ENCODE data around the gene STK38.

DNA sequence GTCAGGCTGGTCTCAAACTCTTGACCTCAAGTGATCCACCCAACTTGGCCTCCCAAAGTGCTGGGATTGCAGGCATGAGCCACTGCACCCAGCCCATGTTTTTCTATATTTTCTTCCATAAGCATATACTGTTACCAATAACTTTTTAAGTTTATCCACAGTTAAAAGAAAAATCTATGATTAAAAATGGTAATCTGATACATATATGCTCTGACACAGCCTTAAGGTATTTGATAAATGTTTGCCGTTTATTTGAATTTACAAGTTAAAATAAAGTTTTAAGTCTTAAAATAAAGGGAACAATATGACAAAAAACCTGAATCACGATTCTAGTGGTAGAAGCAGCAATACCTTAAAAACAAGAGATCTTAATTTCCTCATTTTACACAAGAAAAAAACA, 5.2 kb downstream of the STK38 start:
- TF ChIP-seq CEBPB (IDR thresholded peaks at IDR 0.05) (no peak), POLR2A (IDR thresholded peaks at IDR 0.05; ENCODE audit: low read length) (no peak), EP300 (IDR thresholded peaks at IDR 0.05) (no peak), FOSL2 (IDR thresholded peaks at IDR 0.05) (no peak), FOSL2 (CRISPR knock-in tag; IDR thresholded peaks at IDR 0.05) (no peak), EHMT2 (IDR thresholded peaks at IDR 0.05; ENCODE audit: low read depth) (no peak), CBX8 (IDR thresholded peaks at IDR 0.05) (no peak)
- TF ChIP-seq, protein P1, sequence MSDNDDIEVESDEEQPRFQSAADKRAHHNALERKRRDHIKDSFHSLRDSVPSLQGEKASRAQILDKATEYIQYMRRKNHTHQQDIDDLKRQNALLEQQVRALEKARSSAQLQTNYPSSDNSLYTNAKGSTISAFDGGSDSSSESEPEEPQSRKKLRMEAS (IDR thresholded peaks at IDR 0.05) = no peak
- TF ChIP-seq, protein P2, sequence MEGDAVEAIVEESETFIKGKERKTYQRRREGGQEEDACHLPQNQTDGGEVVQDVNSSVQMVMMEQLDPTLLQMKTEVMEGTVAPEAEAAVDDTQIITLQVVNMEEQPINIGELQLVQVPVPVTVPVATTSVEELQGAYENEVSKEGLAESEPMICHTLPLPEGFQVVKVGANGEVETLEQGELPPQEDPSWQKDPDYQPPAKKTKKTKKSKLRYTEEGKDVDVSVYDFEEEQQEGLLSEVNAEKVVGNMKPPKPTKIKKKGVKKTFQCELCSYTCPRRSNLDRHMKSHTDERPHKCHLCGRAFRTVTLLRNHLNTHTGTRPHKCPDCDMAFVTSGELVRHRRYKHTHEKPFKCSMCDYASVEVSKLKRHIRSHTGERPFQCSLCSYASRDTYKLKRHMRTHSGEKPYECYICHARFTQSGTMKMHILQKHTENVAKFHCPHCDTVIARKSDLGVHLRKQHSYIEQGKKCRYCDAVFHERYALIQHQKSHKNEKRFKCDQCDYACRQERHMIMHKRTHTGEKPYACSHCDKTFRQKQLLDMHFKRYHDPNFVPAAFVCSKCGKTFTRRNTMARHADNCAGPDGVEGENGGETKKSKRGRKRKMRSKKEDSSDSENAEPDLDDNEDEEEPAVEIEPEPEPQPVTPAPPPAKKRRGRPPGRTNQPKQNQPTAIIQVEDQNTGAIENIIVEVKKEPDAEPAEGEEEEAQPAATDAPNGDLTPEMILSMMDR (IDR thresholded peaks at IDR 0.05) = no peak

Measured in A549 (cell line).